Measurements from ENCODE around the gene HORMAD2. TPM values are rescaled to one million over a fixed set of nuclear protein-coding genes. Genes with fewer than 3 reads are reported as not detected.
A peak's percentile ranks its signal among the peaks of the same experiment; 100 is the strongest.

The HORMAD2 gene, protein sequence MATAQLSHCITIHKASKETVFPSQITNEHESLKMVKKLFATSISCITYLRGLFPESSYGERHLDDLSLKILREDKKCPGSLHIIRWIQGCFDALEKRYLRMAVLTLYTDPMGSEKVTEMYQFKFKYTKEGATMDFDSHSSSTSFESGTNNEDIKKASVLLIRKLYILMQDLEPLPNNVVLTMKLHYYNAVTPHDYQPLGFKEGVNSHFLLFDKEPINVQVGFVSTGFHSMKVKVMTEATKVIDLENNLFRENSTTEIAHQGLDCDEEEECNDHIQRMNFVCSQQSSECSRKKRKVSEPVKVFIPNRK
- total RNA-seq: not detected

DNA sequence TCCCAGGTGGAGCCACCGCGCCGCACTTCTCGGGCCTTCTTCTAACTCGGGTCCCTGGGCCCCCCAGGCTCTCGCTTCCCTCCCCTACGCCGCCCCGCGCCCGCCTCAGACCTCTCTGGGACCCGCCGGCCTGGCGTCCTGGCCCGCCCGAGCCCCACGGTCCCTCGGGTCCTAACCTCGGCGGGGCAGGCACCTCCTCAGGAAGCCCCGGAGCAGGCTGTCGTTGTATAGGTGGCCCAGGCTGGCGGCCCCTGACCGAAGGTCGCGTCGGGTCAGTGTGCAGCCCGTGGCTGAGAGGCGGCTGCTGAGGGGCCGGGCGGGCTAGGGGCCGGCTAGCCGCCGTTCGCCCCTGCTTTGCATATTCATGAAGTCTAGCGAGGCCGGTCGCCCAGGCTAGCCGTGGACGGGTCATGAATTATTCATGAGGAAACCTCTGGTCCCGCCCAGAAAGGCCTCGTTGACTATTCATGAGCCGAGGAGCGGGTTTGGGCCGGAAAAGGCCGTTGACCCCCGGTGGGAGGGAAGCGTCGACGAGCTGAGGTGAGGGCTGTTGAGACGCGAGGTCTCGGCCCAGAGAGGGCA lies at the start of gene HORMAD2:
HORMAD2 (plus strand) TSS at position 513 of the 582 bp plus-strand sequence. CDS start 13,489 bp downstream, outside the sequence.
- peak; percentile 29 for ATAC-seq

DNA sequence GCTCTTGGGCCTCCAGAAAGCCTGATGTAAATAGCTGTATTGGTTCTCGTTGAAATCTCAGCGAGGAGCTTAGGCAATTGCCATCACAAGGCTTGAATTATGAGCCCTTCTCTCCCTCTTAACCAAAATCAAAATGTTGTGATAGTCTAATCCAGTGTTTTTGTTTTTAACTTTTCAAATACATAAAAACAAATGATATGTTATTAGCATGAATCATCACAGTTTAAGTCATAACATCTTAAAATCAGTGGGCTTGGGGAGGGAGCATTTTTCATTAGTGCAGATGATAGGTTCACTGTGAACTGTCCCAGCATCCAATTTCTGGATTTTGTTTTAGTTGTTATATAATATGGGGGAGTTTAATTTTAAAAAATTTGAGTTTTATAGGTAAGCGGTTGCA lies 48.9 kb upstream of the HORMAD2 start:
- no peak for ATAC-seq

DNA sequence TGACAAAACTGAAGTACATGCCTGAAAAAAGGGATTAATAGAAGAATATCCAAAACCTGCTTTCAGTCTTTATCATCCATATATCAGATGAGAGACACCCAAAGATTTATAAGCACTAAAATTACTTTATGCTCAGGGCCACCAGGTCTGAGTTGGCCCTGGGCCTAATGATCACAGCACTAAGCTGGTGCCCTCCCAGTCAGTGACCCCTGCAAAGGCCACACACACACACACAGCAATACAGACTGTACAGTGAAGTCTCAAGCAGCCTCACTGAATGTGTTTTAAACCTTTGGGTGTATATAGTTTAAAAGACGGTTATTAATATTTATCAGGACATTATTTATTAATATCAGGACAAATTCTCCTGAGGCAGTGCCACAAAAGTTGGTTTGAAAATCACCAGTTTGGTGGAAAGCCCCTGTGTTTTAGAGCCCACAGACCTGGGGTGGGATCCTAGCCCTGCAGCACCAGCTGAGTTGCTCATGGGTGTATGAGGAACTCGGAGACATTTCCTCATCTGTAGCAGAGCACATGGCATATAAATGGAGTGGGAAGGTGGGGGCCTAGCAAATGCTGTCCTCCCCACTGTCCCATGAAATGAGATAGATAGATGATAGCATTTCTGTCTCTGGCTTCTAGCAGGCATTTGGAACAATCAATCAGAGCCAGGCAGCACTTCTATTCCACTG lies 48.4 kb upstream of the HORMAD2 start:
- no peak for ATAC-seq

DNA sequence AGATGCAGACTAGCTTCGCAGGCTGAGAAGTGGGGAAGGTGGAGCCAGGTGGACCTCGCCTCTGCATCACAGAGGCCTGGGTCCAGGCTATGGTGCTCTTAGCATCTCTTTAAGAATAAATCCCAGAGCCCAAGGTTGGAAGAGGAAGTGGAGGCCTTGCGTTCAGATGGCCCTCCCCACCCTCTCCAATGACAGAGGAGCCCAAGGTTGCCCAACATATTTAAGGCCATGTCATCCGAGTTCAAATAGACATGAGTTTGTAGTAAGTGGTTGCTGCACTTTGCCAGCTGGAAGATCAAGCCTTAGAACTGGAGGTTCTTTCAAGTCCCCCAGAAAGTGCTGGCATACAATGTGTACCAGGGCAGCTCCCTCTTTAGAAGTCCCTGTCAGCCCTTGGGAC lies 47.1 kb upstream of the HORMAD2 start:
- ATAC-seq: no peak

DNA sequence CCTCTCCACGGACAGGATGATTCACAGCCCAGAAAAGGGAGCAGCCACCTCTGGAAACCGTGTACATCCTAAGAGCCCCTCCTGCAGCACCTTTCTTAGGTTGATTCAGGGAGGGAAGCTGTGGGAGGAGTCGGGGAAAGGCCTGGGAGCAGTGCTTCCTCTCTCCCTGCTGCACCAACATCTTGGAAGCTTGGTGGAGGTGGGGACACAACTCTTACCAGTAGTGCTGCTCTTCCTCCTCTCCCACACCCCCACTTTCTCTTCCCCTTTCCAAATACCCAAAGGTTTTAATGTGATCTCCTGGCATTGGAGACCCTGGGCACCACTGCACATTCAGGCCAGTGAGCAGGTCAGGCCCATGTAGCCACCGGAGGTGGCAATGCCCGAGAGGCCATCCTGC lies 46.4 kb upstream of the HORMAD2 start:
- ATAC-seq: no peak

DNA sequence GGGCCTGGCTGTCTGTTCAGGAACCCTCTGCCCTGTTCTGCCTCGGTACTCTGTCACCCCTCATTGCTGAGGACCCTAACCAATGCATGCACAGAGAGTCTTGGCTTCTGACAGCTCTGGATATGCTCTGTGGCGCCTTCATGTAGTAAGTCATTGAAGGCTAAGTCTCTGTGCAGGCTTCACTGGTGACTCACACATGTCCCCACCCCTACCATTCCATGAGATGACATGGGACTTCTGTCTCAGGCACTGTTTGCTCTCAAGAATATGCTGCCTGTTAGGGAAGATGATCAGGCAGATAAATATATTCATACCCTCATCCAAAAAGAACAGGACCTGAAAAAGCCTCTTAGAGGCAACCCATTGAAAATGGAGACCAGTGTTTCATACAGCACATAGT lies 43.6 kb upstream of the HORMAD2 start:
- ATAC-seq: peak; percentile 77

DNA sequence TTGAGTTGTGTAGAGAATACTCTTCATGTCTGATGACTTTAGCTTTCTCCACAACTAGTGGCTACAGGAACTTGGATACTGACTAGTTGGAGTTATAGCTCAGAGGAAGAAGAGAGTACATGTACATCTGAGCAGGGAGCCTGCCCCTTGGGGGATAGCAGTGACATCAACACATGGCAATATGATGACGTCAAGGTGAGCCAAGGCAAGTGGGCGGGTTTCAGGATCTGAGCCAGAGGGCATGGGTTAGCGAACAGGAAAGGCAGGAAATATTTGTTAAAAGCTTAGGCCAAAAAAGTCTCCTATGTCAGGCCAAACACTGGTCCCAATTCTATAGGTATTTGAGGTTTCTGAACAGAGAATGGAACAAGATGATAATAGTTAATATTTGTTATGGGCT lies 42.0 kb upstream of the HORMAD2 start:
- ATAC-seq: peak; percentile 73

DNA sequence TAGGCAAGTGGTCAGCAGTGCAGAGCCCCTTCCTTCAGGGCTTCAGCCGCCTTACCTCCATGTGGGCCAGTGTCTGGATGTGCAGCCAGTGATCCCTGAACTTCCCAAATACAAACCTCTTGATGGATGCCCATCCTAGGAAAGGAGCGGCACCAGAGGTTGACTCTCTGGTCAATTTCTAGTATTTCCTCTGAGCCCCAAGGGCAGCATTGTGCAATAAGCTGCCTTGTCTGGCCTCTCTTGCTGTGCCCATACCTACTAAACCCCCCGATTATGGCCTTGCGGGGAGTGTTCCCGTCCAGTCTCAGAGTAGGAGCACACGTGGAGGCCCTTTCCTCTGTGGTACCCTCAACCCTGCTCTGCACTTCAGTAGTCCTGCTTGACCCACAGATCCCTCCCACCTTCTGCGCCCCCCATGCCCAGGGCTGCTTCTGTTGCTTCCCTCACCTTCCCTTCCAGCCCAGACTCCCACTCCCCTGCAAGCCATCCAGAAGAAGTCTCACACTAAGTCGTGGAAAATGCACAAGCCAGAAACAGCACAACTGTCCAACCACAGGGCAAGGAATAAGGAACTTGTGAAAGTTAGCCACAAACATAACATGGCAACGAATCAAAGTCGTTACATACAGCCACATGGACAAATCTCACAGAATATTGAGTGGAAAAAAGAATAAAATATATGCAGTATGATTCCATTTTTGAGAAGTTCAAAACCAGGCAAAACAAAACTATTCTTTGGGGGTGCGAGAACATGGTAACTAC lies 39.6 kb upstream of the HORMAD2 start:
- ATAC-seq: no peak

DNA sequence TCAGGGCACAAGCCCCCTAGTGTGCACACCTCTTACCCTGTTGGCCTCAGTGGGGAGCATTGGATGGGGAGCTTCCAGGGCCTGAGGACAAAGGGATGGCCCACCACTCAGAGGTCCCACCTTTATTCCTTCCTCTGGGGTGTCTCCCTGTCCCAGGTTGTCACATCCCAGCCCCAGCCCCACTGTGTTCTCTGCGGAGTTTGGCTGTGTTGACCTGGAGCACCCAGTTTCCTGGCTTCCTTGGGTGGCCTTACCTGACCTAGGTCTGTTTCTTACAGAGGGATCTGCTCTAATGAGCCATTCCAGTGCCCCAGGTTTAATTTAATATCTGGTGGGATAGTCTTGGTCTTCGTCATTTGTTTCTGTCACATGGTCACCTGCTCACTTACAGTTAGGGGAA lies 38.8 kb upstream of the HORMAD2 start:
- ATAC-seq: no peak

DNA sequence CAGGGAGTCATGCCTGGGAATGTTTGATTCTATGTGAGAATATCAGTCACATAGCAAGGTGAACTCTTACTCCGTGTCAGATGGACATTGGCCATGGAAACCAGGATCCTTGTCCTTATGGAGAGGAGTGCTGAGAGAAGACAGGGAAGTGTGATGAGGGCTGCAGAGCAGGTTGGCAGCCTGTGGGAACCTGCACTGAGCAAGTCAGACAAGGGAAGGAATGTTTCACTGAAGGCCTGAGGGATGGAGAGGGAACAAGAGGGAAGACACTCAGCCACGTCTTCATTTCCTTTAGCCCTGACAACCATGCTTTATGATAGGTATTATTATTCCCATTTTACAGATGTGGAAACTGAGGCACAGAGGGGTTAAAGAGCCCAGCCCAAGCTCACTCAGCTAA lies 38.4 kb upstream of the HORMAD2 start:
- ATAC-seq: no peak

DNA sequence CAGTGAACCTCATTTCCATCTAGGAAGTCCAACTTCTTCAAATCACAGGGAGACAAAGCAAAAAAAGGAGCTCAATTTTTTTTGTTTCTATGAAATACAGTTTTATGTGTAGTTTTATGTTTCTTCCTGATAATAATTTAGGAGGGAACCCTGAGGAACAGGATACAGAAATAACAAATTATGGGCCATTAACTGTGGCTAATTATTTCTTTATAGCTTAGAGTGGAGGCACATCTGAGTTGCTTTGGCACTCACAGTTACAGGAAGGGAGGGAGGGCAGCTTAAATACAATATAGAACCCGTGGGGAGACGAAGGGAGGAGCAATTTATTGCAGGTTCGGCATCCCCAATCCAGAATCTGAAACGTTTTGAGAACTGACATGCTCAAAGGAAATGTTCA lies 37.1 kb upstream of the HORMAD2 start:
- no peak for ATAC-seq

DNA sequence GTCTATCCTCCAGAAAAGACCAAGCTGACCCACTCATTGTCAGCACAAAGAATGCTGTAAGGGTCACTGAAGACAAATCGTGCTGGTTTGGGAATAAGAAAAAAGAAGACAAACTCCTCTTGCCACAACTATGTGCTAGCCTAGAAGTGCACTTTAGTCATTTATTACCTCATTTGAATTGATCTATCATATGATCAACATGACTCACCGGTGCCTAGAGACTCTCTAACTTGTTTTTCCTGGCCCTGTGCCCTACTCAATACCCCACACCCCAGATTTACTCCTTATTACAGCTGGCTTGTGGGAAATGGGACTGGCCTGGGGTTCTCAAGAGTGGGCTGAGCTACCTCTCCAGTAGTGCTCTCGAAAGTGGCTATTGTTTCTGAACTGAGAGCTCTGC lies 35.9 kb upstream of the HORMAD2 start:
- ATAC-seq: peak; percentile 63

DNA sequence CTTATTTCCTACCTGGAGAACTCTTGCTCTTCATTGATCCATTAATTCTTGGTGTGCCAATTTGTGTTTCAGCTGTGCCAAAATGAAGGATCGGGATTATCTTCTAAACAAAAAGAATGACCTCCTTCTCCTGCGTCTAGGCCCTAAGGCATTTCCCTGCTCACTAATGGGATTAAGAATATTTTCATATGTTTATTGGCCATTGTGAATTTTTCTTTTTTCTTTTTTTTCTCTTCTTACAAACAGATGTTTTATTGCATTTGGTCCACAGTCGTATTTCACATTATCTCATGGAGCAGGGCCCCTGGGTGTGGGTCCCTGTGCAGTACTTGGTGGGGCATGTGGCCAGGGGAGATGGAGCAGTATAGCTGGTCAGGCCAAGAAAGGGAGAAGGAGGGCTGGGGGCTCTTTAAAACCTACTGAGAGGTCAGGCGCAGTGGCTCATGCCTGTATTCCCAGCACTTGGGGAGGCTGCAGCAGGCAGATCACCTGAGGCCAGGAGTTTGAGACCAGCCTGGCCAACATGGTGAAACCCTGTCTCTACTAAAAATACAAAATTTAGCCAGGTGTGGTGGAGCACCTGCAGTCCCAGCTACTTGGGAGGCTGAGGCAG lies 35.3 kb upstream of the HORMAD2 start:
- ATAC-seq: no peak

DNA sequence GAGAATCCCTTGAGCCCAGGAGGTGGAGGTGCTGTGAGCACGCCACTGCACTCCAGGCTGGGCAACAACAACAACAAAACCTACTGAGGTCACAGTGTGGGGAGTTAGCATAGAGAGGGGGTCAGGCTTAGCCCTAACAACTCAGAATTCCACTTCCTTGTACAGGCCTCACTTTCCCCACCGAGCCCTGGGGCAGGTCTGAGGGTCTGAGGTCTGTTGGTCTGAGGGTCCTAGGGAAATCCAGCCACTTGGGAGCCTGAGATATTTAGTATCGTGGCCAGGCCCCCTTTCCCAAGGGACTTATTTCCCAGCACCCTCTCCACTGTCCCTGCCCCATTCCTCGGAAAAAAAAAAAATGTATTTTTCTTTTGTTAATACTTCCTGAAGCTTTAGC lies 34.8 kb upstream of the HORMAD2 start:
- ATAC-seq: no peak

DNA sequence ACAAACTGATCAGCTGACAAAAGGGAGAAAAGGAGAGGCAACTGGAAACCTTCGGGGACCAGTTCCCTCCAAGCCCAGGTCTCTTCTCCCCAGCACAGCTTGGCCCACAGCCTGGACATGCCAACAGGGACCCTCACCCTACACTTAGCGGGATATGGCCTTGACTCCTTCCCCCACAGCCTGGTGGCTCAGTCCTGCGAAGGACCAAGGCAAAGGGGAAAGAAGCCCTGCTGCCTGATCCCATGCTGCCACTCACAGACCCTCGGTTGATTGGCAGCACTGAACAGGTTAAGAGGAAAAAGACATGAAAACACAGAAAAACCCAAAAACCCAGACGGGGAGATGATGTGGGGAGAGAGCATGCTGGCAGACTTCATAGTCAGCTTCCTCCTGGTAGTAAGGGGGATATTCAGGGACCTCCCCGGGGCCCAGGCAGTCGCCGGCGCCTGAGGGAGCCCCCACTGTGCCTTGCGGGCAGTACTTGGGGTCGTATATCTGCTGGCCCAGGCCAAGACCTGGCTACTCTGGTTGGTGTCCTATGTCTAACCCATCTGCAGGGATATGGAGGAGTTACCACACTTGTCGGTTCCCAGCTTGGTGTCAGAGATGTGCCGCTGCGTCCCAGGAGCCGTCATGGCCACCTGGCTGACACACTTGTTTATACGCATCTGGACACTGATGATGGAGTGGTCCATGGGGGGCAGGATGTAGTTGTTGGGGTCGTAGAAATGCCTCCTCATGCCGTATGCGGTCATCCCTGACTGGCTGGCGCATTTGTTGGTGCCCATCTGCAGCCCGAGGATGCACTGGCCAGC lies 34.2 kb upstream of the HORMAD2 start:
- ATAC-seq: no peak

DNA sequence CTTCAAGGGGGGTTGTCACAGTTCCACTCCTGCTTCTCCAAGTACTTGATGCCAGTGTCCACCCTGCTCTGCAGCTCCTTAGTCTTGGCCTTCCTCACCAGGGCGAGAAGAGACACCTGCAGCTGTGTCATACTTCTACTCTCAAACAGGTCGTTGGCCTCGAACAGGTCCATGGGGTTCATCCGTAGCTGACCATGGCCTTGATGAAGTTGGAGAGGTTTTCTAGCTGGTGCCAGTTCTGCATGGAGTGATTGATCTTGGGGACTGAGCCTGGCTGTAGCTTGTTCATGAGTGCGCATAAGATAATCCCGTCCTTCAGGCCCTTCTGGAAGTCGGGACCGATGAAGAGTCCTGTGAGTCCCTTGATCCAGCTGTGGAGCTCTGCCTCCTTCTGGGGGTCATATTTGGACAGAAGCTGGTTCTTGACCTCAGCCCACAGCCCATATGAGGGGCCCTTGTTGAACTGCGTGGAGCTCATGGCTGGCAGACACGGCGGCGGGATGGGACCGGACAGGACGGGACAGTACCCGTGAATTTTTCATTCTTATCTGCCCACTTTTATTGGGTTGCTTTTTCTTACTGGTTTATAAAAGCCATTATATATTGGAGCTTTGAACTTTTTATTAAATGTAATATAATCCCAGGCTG lies 33.4 kb upstream of the HORMAD2 start:
- no peak for ATAC-seq

DNA sequence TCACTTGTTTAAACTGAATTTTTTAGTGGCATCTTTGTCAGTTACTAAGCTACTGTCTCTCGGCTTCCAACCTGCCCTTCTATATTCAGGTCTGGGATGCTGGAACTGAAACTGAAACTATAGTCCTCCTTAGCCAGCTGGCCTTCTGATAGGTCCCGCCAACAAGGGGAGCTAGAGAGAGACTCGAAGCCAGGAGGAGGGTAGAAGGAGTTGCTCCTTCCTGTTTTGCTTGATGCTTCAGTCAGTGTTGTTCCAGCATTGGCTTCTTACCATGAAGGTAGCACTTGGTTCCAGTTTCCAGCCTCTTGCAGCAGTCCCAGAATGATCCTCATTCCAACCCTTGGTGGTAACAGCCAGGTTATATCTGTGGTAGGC lies 32.9 kb upstream of the HORMAD2 start:
- no peak for ATAC-seq

DNA sequence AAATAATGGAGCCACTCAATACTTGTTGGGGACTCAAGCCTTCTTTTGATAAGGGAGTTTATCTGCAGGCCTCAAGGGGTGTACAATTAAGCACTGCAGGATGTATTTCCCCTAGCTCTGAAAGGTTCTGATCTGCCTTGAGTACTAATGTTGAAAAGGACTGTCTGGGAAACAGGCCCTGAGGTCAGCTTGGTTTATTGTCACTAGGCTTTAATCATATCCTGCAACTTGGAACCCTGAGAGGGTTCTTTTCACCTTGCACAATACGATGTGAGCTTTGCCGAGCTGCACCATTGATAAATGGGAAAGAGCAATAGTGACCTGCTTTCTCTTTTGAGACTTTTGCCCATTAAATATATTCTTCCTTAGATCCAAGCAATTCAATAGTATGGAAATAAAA lies 31.6 kb upstream of the HORMAD2 start:
- ATAC-seq: no peak

DNA sequence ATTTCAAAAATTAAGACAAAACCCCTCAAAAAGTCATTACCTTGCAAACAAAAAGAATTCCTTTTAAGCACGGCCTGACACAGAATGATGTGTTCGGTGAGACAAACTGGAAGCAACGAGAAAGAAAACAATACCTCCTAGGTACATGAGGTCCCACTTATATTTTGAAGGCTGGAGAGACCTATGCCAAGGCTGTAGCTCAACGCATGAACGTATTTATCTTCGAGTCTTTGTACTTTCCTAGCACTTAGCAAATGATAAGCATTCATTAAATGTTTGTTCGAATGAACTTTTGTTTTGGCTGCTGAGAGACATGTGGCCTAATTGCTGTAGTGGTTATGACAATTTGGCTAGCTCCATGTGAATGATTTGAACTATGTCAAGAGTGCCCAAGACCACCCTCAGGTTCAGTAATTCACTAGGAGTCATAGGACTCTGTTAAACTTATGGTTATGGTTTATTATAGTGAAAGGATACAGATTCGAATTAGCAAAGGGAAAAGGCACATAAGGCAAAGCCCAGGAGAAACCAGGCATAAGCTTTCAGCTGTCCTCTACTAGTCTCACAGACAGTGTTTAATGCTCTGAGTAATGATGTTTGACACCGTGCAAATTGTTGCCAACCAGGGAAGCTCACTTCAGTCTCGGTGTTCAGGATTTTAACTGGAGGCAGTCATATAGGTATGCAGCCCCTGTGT lies 26.0 kb upstream of the HORMAD2 start:
- no peak for ATAC-seq

DNA sequence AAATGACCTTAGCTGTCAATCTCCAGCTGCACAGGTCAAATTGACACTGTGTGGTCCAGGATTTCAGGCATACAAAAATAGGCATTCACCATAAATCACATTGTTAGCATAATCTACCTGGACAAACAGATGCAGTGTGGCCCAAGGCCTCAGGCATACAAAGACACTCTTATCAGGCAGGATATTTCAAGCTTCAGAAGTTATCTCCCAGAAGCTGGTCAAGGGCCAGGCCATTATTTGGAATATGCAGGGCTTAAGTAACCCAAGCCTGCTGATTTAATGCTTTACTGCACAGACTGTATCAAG lies 25.5 kb upstream of the HORMAD2 start:
- no peak for ATAC-seq

DNA sequence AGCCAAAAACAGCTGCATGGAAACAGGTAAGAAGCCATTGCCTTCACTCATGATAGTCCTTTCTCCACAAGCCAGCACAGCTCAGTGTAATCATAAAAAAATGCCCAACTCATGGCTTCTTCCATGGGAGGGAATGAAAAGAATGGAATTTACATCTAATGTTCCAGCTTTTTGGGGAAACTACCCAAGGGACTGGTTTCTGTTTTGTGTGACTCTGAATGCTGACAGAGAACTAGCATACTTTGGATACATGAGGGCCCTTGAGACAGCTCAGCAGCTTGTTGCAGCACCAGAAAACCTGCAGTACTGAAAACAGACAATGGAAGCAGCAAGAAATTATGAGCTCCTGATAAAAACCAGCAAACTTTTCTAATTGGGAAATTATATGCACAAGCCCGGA lies 24.2 kb upstream of the HORMAD2 start:
- ATAC-seq: no peak

All from esophagus mucosa (tissue), 1 donor.